Gastroesophageal sphincter (tissue), 4 donors: Measurements from ENCODE around the gene MKI67. TPM values are rescaled to one million over a fixed set of nuclear protein-coding genes. Genes with fewer than 3 reads are reported as not detected.

Experiments used
- ATAC-seq: fragments of 150-250 bp; one replicate; pipeline ENCODE4 v1.9.1; 2016; ENCODE audit warnings: mild to moderate bottlenecking, moderate library complexity
- H3K27ac ChIP-seq, 4 donors: fragments of 200-600 bp; sonication (generic) in 3 of 4; 1 replicate in 3 of 4; 2 replicates in 1 of 4; pipeline ENCODE4 v1.5.1; 2016 to 2019
- H3K27me3 ChIP-seq: fragments of 200-600 bp; sonication (generic); one replicate; pipeline ENCODE4 v1.5.1; 2019
- H3K36me3 ChIP-seq, 2 donors: fragments of 200-600 bp; sonication (generic); one replicate each; pipeline ENCODE4 v1.5.1; 2019; ENCODE audit warnings: control low read depth in 1 of 2
- H3K4me1 ChIP-seq, 3 donors: fragments of 200-600 bp; sonication (generic); 1 replicate in 2 of 3; 2 replicates in 1 of 3; pipeline ENCODE4 v1.5.1; 2016 to 2019; ENCODE audit warnings: control low read depth in 2 of 3
- H3K4me3 ChIP-seq, 2 donors: fragments of 200-600 bp; sonication (generic); one replicate each; pipeline ENCODE4 v1.5.1; 2019; ENCODE audit warnings: mild to moderate bottlenecking in 1 of 2, moderate library complexity in 1 of 2
- H3K9me3 ChIP-seq, 3 donors: fragments of 200-600 bp; sonication (generic); one replicate each; pipeline ENCODE4 v1.5.1; 2017 to 2019; ENCODE audit warnings: control low read depth in 2 of 3
- EP300 ChIP-seq: sonication (generic); formaldehyde crosslinking; IDR thresholded peaks from one replicate; pipeline ENCODE4 v1.6.1; 2017; ENCODE audit warnings: antibody characterized with exemption, mild to moderate bottlenecking
- POLR2A ChIP-seq, 2 donors: fragments of 450-650 bp; IDR thresholded peaks; one replicate each; pipeline ENCODE4 v1.6.1; 2017; ENCODE audit warnings: antibody characterized with exemption in 2 of 2, mild to moderate bottlenecking in 2 of 2, moderate library complexity in 1 of 2
- POLR2AphosphoS5 ChIP-seq: sonication (generic); formaldehyde crosslinking; IDR thresholded peaks from one replicate; pipeline ENCODE4 v1.6.1; 2017; ENCODE audit warnings: antibody characterized with exemption
- WGBS, 2 donors: methylation state at CpG; one replicate each; pipeline ENCODE4 v1.1.5; 2018; ENCODE audit warnings: low coverage in 1 of 2; 5-methylcytosine and 5-hydroxymethylcytosine counted together
- total RNA-seq, 4 donors: library from RNA; depleted of rRNA; stranded (reverse); fragments of >200 nt; gene quantifications; one replicate each; pipeline ENCODE4 v1.1.0, GENCODE V29; 2016
- TF ChIP-seq, protein P1 (sequence below), 4 experiments: fragments of 200-600 bp in 2 of 4; fragments of 450-650 bp in 2 of 4; sonication (generic) in 1 of 4; IDR thresholded peaks; one replicate each; pipeline ENCODE4 v1.5.1; 2017 to 2019; ENCODE audit warnings: antibody characterized with exemption in 4 of 4, mild to moderate bottlenecking in 2 of 4, moderate library complexity in 2 of 4

MKI67 gene
- total RNA-seq, 4 donors from 2014 or later = 0.31 to 1.9 (median 0.70) TPM

DNA sequence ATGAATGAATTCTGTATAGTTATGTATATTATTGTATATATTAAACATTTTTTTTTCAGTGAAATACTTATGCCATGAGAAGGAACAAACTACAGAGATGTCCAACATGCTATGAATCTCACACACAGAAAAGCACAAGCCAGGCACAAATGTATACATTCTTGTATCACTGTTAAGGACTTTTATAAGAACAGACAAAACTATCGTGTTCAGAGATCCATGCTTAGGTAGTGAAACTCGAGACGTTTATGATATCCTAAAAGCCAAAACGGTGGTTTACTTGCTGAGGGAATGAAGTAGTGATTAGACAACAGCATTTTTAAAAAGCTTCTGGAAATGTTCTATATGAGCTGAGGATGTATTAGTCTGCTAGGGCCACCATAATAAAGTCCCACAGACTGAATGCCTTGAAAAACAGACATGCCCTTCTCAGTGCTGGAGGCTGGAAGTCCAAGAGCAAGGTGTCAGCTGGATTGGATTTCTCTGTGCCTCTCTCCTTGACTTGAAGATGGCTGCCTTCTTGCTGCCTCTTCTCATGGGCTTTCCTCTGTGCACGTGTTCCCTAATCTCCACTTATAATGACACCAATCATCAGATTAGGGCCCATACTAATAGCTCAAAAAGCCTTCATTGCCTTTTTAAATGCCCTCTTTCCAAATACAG lies 4.3 kb downstream of the MKI67 start:
- Histone ChIP-seq H3K36me3 (no peaks in the 10 kb centered on the region), H3K4me1 (peaks cover 2 to 21% (median 11%) of the 10 kb centered on the region in 3 donors), H3K4me3 (no peak overlapping the region), H3K9me3 (no peaks in the 10 kb centered on the region), H3K27ac (no peak overlapping the region), H3K27me3 (peaks cover 93% of the 10 kb centered on the region)
- no peak for TF ChIP-seq EP300
- TF ChIP-seq POLR2AphosphoS5 = no peak
- TF ChIP-seq, protein P1, sequence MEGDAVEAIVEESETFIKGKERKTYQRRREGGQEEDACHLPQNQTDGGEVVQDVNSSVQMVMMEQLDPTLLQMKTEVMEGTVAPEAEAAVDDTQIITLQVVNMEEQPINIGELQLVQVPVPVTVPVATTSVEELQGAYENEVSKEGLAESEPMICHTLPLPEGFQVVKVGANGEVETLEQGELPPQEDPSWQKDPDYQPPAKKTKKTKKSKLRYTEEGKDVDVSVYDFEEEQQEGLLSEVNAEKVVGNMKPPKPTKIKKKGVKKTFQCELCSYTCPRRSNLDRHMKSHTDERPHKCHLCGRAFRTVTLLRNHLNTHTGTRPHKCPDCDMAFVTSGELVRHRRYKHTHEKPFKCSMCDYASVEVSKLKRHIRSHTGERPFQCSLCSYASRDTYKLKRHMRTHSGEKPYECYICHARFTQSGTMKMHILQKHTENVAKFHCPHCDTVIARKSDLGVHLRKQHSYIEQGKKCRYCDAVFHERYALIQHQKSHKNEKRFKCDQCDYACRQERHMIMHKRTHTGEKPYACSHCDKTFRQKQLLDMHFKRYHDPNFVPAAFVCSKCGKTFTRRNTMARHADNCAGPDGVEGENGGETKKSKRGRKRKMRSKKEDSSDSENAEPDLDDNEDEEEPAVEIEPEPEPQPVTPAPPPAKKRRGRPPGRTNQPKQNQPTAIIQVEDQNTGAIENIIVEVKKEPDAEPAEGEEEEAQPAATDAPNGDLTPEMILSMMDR (IDR thresholded peaks at IDR 0.05) = no peak
- no peak for TF ChIP-seq POLR2A (IDR thresholded peaks at IDR 0.05)
- 84 to 97% methylated on average over 5 of the region's 5 CpGs for WGBS, 2 donors
- ATAC-seq = no peak

DNA sequence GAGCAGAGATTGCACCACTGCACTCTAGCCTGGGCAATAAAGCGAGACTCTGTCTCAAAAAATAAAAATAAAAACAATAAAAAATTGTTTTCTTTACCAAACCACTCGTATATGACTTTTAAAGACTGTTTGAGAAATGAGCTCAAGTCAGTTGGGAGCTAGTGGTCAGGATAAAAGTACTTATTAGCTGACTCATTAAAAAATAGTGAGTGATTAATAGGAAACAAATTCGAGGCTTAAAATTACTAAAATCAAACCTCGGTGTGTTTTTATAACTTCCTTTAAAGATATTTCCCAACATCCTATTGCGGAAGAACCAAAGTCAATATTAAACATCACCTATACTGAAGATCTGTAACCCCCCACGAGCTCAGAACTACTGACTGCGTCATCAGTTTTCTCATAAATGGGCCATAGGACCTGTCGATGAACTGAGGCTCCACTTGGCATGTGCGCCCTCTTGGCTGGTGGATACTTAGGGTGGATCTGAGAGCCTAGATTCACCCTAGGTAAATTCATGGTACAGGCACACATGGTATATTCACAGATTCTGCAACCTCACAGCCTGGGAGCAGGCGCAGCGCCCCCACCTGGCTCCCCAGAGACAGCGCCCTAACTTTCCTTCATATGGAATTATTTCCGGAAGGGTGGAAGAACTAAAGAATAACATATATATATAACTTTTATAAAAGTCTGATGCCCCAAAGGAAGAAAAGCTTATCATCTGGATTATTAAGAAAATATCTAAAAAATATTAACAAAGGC lies 9.2 kb downstream of the MKI67 start:
- peaks cover 45% of the 10 kb centered on the region for H3K27me3 ChIP-seq
- TF ChIP-seq POLR2AphosphoS5 (no peak), POLR2A (IDR thresholded peaks at IDR 0.05) (no peak), EP300 (no peak)
- TF ChIP-seq, protein P1 (IDR thresholded peaks at IDR 0.05) = no peak
- no peaks in the 10 kb centered on the region for H3K36me3 ChIP-seq
- ATAC-seq = no peak
- H3K9me3 ChIP-seq = no peaks in the 10 kb centered on the region
- no peak overlapping the region for H3K27ac ChIP-seq
- H3K4me1 ChIP-seq = no peaks in the 10 kb centered on the region
- whole genome bisulfite sequencing, 2 donors = 86 to 89% methylated on average over 13 of the region's 13 CpGs
- H3K4me3 ChIP-seq = no peak overlapping the region

DNA sequence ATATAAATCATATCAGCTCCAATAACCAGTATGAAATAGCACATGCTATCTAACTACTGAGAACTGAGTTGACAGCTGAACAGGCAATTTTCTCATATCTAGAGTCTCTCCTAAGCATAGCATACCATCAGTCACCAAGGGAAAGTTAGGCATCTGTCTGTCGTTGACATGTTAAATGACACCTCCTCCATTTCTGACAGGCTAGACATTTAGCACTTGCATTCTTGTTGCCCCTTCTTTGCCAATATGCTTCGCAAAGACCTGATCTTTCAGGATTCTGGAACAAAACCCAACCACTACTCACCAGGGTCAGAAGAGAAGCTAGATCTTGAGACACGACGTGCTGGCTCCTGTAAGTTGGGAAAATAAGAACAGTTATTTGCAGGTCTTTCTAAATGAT lies 10.0 kb downstream of the MKI67 start:
- Histone ChIP-seq H3K27ac (no peak overlapping the region), H3K4me3 (no peak overlapping the region), H3K4me1 (no peaks in the 10 kb centered on the region), H3K27me3 (peaks cover 39% of the 10 kb centered on the region), H3K36me3 (no peaks in the 10 kb centered on the region), H3K9me3 (no peaks in the 10 kb centered on the region)
- no peak for ATAC-seq
- 98 to 100% methylated on average over 4 of the region's 4 CpGs for WGBS, 2 donors
- TF ChIP-seq EP300 = no peak
- no peak for TF ChIP-seq POLR2AphosphoS5
- TF ChIP-seq POLR2A (IDR thresholded peaks at IDR 0.05) = no peak
- TF ChIP-seq, protein P1 (IDR thresholded peaks at IDR 0.05) = no peak

DNA sequence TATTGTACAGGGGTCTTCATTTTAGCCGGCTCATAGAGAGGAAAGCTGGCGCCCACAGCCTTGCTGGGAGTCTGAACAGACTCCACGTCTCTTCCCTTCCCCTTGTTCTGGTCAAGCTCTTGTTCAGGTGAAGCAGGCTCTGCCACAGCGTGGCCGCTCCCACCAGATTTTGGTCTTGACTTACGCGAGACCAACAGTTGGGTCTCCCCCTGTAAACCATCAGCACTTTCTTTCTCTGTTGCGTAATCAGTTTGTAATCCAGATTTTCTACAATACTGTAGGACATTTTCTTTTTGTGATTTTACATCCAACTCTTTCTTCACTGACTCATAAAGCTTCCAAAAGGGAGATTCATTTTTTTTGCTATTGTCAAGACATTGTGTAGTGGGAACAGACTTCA lies 10.9 kb downstream of the MKI67 start:
- Histone ChIP-seq H3K36me3 (no peaks in the 10 kb centered on the region), H3K4me1 (no peaks in the 10 kb centered on the region), H3K27me3 (peaks cover 31% of the 10 kb centered on the region), H3K9me3 (no peaks in the 10 kb centered on the region), H3K4me3 (no peak overlapping the region), H3K27ac (no peak overlapping the region)
- WGBS, 2 donors = 96 to 100% methylated on average over 1 to 8 of the region's 8 CpGs
- no peak for ATAC-seq
- TF ChIP-seq, protein P1 (IDR thresholded peaks at IDR 0.05) = no peak
- TF ChIP-seq POLR2AphosphoS5 (no peak), EP300 (no peak), POLR2A (IDR thresholded peaks at IDR 0.05) (no peak)

DNA sequence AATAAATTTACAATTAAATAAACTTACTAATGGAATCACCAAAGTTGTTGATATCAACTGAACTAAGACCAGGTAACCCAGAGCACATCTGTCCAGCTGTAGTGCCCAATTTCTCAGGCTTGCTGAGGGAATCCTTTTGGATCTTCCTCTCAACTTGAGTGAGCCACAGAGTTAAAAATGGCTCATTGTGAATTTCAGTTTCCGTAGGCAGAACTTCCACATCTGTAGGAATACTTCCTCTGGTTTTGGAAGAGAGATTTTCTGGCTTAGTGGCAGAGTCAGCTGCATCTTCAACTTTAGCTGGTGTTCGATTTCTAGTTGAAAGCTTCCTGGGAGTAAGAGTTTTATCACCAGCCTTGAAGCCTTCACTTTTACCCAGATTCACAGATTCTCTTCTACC lies 11.3 kb downstream of the MKI67 start:
- H3K27ac ChIP-seq = no peak overlapping the region
- no peak overlapping the region for H3K4me3 ChIP-seq
- 88 to 100% methylated on average over 2 of the region's 2 CpGs for WGBS, 2 donors
- no peaks in the 10 kb centered on the region for H3K9me3 ChIP-seq
- H3K36me3 ChIP-seq = no peaks in the 10 kb centered on the region
- no peak for ATAC-seq
- TF ChIP-seq EP300 (no peak), POLR2AphosphoS5 (no peak), POLR2A (IDR thresholded peaks at IDR 0.05) (no peak)
- TF ChIP-seq, protein P1 (IDR thresholded peaks at IDR 0.05) = no peak
- H3K27me3 ChIP-seq = peaks cover 26% of the 10 kb centered on the region
- no peaks in the 10 kb centered on the region for H3K4me1 ChIP-seq
